Hippocampal formation (tissue), 2 donors: Measurements from ENCODE around the gene EEFSEC.

Experiments
- DNase-seq, 2 donors: peaks; one replicate each; lab custom pipeline; 2025; lab: John Stamatoyannopoulos, UW

The EEFSEC gene

DNA sequence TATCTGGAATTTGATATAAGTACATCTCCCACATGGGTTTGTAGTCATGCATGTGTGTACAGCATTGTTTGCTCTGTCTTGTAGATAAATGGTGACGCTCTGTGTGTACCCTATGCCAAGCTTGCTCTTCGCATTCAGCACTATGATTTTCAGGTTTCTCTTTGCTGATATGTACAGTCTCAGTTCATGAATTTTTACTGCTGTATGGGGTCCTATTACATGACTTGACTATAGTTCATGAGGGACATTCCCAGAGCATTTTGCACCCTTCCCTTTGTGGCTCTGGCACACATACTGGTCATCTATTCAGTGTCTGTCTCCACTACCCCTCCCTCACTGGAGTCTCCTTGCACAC lies 132.7 kb downstream of the EEFSEC start:
- DNase-seq = no peak

DNA sequence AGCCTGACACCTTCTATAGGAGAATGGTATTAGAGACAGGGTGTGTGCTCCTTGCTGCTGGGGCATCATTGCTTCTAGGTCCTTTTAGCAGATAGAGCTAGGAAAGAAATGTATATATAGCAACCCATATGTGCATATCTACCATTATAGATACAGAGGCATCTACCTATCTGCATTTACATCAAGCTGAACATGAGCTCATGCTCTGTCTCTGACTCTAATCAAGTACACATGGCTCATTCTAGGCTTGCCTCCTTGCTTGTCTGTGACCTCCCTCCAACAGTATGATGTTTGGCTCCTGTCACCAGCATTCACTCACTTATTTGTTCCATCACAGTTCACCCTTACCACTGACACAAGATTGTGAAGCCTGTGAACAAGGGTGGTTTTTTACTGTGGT lies 133.4 kb downstream of the EEFSEC start:
- DNase-seq = no peak

DNA sequence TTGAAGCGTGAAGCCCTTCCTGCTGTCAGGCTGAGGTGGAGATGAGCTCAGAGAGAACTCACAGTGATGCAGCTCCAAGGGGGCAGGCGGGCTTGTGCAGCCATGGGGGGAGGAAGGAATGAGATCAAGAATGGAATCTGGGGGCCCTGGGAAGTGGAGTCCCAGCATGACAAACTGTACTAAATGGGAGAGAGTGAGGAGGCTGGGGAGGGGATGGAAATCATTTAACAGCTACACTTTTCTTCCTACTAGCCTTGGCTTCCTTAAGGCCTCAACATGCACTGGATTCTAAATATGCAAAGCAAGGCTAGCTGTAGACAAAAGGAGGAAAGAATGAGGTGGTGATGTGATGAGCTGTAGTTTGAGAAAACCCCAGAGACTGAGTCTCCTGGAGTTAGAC lies 133.9 kb downstream of the EEFSEC start:
- DNase-seq = no peak

DNA sequence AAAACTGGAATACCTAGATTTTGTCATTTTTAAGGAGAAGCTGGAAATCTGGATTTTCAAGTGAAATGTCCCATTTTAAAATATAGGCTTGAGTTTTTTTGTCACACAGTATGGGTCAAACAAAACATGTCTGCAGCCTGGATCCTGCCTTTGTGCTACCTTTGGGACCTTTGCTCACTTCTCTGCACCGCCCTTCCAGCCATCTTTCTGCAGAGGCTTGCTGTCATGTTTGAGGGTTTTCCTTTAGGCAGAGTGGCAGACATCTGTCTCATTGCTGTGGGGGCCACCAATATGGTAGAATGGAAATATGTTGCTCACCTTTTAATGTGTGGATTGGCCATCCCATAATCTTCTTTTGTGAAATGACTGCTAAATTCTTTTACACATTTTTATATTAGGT lies 136.3 kb downstream of the EEFSEC start:
- DNase-seq = no peak

DNA sequence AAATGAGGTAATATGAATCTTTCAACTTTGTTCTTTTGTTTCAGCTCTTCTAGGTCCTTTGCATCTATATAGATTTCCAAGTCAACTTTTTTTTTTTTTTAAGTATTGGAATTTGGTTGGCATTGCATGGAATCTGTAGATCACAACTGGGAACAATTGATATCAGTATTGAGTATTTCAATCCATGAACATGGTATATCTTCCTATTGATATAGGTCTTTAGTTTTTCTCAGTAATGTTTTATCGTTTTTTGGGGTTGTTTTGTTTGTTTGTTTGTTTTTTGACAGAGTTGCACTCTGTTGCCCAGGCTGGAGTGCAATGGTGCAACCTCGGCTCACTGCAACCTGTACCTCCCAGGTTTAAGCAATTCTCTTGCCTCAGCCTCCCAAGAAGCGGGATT lies 137.2 kb downstream of the EEFSEC start:
- DNase-seq = no peak

DNA sequence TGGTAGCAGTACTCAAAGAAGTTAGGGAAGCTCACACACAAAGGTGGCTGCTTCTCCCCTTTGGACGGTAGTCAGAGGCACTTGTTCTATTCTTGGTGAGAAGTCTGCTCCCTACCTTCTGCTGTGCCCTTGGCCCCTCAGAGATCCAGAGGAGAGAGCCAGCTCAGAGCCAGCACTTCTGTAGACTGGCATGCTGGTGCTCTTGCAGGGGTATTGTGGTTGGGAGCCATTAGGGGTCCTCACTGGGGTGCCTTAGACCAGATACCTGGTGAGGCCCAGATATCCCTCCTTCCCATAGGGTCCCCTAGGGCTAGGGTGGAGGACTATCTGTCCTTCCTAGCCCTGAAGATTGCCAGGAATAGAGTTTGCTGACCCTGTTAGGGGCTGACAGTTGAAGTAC lies 140.6 kb downstream of the EEFSEC start:
- DNase-seq = no peak

DNA sequence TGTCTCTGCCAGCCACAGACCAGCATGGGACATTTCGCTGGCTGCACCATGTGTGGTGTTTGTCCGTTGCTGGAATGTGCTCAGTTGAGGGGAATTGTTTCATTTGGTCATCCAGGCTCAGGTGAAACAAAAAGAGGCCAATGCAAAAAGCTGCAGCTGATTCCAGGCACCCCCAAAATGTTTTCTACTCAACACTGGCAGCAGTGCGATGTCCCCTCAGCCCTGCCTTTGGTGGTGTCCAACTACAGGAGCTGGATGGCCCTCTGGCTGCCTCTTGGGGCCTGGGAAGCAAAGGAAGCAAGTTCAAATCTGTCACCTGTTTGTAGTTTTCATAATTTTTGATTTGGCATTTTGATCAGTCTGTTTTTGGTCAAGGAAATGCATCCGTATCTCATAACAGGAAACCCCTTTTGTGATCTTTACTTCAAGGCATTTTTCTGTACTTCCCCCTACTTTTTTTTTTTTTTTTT lies 141.8 kb downstream of the EEFSEC start:
- DNase-seq = no peak

DNA sequence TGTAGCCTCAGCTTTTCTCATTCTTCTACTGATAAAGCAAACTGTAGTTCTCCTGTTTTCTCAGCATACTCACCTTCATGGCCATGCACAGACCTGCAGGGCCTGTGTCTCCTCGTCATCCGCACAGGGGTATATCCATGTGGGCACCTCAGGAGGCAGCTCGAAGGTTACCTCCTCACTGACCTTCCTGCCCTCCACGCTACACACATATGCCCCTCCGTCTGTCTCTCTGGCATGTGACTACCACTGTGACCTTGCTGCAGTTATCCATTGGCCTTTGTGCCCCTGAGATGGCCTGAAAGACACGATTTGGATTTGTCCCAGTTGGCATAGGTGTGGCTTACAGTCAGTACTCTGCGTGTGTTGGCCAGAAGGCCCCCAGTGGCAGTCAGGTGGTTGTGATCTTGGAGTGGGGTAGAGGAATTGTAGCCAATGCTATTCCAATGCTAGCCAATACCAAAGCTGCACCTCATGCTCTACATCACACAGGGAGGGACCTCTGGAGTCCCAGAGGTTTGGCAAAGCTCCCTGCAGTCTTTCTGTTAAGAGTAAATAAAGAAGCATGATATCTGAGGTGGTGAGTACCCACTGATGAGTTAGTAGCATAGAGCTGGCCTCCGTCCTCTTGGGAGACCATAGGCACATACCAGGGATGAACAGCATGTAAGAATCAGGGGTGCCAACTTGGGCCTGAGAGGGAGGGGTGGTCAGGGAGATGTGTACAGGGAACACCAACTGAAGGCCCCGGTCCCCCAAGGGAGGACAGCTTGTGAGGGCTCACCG lies 143.4 kb downstream of the EEFSEC start:
- DNase-seq = no peak

DNA sequence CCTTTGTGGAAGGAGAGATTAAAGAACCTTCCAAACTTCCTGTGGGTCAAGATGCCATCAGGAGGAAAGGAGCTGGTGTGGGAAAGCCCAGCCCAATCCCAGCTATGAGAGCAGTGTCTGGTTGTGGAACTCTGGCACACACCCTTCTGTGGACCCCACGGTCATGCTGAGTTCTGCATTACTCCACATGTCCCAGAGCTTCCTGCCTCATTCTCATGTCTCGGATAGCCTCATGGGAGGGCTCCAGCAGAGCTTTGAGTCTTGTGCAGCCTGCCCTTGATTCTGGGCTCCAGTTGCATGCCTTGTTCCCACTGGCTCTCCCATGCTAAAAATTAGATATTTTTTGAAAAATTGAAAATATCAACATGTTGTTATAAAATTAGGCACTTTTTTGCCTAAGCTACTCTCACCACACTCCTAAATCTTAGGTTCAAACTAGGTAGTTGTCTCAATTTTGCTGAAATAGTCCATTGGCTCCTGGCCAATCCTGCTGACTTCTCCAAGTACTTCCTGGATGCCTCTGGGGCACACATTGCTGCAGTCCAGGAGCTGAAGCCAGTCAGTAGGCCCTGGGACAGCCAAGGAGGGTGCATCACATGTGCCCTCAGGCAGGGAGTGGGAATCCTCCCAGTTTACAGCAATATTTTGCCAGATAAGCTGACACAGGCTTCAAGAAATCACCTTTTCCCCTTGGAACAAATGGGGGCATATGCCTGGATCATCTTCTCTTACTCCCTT lies 144.3 kb downstream of the EEFSEC start:
- DNase-seq = no peak

DNA sequence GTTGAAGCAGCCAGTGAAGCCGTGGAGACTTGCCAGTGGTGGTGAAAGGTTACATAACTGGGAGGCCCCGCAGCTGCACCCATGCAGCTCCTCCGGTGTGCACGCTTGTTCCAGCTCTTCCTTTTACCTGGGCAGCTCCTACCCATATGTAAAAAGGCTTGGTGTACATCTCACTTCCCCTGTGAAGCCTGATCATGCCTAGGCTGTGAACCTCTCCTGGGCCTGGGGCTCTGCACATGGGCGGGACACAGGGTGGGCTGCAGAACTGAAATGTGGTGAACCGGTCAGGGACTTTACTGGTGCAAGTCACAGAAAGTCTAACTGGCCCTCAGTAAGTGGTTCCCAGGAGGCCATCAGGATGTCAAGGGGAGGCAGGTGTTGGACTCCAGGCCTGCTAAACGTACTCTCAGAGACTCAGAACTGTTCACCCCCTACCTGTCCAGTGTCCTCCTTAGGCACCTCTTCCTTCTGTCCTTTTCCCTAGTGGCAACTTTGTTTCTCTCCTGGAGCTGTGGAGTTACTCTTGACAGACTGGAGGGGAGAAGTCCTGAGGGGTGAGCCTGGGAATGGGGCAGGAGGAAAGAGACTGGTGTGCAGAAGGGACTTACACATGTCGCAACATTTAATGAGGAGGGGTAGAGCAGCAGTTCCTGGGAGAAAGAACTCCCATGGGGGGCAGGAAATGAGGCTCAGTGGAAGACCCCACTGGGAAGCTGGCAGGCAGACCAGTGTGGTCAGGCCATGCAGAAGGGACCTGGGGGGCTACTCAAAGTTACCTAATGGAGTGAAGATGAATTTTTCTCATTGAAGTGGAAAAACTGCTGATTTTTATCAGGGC lies 148.1 kb downstream of the EEFSEC start:
- no peak for DNase-seq

DNA sequence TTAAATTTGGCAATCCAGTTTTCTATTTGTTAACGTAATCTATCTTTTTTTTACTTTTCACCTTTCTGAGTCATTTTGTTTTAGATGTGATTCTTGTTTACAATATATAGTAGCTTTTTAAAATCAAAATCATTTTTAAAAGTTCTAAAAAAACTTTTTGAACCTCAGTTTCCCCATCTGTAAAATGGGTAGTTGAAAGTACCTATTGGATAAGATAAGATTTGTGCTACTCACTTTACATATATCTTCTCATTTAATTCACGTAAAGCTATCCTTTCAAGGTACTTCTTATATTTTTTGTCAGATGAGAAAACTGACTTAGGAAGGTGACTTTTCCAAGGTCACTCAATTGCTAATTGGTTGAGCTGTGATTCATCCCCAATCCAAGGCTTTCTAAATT lies 153.2 kb downstream of the EEFSEC start:
- DNase-seq = no peak

DNA sequence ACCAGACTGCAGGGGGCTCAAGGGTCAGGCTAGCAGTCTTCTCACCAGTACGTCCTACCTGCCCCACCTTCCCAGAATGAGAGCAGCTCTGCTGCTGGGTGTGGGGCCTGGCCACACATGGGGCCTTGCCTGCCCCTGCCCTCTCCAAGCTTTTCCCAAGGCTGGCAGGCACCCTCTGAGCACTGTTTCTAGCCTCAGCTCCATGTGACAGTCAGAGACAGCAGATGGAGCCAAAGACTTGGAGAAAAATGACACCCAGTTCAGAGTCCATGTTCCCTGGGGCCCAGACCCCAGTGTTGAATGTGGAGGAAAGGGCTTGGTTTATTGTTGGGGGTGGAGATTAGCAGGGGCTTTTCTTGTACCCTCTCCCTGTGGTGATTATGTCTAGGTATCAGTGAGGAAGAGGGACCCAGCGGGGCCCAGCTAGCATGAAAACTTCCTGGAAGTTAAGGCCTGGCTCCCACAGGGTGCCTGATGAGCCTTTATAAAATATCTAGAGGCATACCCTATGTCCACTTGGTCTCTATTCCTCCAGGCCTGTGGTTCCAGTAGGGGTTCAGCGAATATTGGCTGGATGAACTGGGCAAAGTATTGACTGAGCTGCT lies 153.8 kb downstream of the EEFSEC start:
- no peak for DNase-seq

DNA sequence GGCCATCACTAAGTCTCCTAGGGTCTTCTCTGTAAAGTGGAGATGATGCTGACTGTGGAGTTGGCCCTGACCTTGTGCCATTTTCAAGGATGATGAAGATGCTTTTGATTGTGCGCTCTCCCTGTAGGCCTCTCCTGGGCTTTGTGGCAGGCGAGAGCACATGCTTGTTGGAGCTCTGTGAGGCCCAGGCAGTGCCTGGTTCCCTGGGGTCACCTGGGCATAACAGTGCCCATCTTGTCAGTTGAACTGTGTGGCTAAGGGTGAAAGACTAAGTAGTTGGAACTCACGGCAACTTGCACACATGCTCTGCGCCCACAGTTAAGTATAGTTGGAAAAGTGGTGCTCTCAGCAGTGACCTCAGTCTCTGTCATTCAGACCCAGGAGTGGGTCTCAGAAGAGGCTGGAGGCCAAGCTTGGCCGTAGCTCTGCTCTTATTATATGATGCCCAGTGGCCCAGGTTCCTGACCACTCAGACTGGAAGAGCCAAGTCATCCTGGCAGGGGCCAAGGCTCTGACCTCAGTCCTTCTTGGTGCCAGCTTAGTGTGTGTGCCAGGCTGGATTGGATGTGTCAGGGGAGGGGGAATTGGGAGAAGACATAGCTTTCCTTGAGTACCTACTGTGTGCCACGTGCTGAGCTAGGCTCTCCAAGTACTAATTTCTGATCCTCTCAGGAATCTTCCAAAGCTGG lies 154.6 kb downstream of the EEFSEC start:
- no peak for DNase-seq

DNA sequence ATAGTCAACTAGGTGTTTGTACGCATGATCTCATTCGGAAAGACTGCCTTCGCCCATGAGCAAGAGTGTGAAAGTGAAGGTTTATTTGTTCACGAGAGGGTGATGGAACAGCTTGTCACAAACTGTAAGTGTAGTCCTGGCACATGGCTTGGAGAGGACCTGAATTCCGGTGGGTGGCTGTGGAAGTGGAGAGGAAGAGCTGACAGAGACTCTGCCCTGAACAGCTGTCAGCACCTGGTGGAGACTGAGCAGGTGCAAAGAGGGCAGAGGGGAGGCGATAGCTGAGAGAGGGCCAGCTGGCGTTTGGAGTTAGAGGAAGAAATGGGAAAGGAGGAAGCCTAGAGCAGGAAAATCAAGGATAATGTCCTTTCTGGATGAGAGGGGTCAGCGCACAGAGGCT lies 155.7 kb downstream of the EEFSEC start:
- DNase-seq = no peak

DNA sequence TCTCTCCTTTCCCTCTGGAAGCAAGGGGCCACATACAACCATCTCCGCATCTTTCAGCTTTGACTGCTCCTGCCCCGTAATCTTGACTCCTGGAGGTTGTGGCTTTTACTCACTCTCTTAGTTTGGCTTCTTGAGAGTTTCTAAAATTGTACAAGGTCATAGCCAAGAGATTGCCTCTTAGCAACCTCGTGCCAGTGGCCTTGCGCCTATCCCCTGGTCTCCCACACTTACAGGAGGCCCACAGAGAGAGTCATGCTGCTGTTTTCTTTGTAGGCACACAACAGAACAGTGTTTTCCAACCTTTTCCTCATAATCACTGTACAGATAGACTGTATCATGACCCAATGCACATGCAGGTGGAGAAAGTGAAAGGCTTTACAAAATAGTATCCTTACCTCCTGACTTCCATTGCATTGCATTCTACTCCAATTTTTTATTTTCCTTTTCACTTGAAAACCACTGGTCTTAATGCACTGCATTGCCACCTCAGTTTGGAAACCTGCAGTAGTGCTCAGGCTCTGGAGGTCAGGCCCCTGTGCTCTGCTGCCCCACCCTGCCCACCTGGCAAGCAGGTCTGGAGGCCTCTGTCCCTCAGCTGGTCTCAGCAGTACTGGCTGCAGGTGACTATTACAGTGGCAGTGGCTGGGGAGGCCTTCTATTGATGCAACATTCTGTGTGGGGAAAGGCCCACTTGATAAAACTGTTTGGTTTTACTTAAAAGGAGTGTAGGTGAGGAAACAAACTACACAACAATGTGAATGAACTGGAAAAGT lies 157.2 kb downstream of the EEFSEC start:
- DNase-seq = no peak

DNA sequence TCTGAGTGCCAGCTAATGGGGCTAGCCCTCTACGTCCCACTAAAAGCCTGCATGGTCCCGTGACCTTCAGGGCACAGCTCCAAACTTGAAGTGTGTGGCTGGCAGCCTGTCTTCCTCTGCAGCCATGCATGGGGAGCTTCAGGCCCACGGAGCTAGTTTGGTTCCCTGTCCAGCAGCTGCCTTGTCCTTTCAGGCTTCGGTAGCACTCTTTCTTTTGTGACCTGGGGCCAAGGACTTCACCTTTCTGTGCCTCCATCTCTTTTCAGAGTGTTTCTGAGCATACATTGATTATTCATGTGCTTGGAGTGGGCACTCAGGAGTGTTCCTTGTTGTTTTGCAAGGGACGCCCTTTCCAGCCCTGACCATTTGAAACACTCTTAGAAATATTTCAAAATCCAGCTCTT lies 158.2 kb downstream of the EEFSEC start:
- no peak for DNase-seq

DNA sequence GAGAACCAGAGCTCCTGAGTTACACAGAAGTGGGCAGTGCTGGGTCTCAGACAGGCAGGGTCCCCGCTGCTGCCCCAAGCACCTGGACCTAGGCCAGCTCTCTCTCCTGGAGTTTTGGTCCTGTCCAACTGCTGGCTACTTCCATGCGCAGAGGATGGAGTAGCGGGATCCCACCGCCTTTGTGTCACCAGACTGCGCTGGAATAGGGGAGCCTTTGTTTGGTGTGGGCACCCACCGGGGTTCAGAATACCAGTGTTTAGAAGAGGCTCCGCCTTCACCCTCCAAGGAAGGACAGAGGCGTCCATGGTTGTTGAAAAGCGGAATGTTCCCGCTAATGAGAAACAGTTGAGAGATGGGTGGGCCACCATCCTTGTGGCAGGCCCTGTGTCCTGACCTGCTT lies 159.0 kb downstream of the EEFSEC start:
- DNase-seq = no peak

DNA sequence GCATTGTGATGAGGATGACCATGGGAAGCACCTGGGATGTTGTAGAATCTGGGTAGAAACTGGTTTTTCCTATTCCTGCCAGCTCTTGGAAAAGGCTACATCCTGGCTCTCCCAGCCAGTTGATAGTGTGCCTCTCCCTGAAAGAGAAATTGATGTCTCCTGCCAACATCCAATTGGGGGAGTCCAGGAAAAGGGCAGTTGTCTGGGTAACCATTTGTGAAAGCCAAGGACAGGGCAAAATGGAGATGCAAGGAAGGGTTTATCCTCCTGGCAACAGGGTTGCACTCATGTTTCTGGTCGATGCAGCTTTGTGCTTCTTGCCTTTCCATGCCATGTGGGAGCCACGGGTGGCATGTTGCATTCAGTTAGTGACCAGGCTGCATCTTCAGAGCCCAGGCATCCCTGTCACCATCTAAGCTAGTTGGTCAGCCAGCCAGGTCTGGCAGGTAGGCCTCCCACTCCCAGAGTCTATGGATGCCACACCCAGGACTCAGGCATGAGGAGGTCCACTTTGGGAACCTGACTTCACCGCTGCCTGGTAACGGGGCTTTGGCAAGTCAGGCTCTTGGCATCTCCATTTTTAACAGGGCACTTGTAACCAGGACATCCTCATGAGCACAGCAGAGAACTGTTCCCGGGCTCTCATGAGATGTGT lies 159.9 kb downstream of the EEFSEC start:
- DNase-seq = no peak

DNA sequence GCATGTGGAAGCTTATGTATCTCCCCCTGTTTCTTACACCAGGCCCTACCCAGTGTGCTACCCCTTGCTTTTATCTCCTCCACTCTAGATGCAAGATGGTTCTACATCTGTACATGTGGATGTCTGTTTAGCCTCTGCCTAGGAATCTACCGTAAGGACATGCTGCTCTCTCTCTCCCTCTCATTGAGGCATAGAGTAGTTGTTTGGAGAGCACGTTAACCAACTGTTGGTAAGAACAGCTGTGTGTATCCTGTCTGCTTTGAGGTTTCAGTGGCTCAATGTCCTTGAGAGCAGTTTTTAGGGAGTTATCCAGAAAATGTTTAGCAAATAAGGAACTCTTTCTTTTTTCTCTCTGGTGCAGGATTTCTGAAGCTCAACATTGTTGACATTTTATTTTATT lies 160.7 kb downstream of the EEFSEC start:
- DNase-seq = no peak

DNA sequence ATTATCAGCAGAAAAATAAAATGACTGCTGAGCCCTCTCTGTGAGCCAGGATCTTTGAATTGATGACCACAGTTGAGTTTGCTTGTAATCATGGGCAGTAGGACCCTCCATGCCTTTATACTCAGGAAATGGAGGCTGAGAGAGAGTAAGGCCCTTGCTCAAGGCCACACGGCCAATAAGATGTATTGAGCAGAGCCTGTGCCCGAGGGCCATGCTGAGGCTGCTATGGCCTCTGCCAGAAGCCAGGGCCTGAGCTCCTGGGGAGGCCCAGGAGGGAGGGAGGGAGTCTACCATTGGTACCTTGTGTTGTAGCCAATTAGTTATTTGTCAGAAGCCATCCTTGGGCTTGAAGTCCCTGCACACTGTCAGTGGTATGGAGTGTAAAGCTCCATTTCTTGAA lies 162.0 kb downstream of the EEFSEC start:
- DNase-seq = no peak
